Measurements from ENCODE around the gene DAPP1. TPM values are rescaled to one million over a fixed set of nuclear protein-coding genes. Genes with fewer than 3 reads are reported as not detected.

The DAPP1 gene, protein sequence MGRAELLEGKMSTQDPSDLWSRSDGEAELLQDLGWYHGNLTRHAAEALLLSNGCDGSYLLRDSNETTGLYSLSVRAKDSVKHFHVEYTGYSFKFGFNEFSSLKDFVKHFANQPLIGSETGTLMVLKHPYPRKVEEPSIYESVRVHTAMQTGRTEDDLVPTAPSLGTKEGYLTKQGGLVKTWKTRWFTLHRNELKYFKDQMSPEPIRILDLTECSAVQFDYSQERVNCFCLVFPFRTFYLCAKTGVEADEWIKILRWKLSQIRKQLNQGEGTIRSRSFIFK
- 1.6 TPM for total RNA-seq

GRCh38 chr4:99816545-99817308, at the start of gene DAPP1:
TSS of gene DAPP1 (plus strand) at chr4:99816827. CDS start at chr4:99816914, 87 bp downstream.

GRCh38 chr4:99894161-99894997, 77.8 kb downstream of the DAPP1 start, which contains the start of gene LAMTOR3:
TSS of gene LAMTOR3 (minus strand) at chr4:99894427. CDS start at chr4:99893963, 464 bp downstream.

Other genes starting within 250 kb of the DAPP1 start
- gene MTTP, start 242.0 kb upstream of the DAPP1 start, total RNA-seq: 3.9 TPM
- under 0.01 TPM for gene C4orf54, start 159.0 kb upstream of the DAPP1 start, total RNA-seq
- gene LAMTOR3, start 77.6 kb downstream of the DAPP1 start, total RNA-seq: 72.2 TPM
- gene DNAJB14, start 129.8 kb downstream of the DAPP1 start, total RNA-seq: 96.0 TPM
- gene H2AZ1, start 133.4 kb downstream of the DAPP1 start, total RNA-seq: 132 TPM